Adrenal gland (tissue), 12 donors: ENCODE measurements around the gene FERMT3. TPM values are rescaled to one million over a fixed set of nuclear protein-coding genes. Genes with fewer than 3 reads are reported as not detected.

Source experiments
- DNase-seq, 7 donors: peaks; one replicate each; pipeline ENCODE4 v3.0.0-alpha.2; 2019 to 2020
- H3K27ac ChIP-seq, 5 donors: fragments of 200-600 bp; sonication (generic) in 4 of 5; 1 replicate in 3 of 5; 2 replicates in 2 of 5; pipeline versions ENCODE4 v1.5.1 to v1.8.0; 2016 to 2020; ENCODE audit warnings: mild to moderate bottlenecking in 1 of 5
- H3K27me3 ChIP-seq: fragments of 200-600 bp; 2 replicates; pipeline ENCODE4 v1.8.0; 2021
- H3K36me3 ChIP-seq, 2 donors: fragments of 200-600 bp; replicated peaks in 1 of 2; 1 replicate in 1 of 2; 2 replicates in 1 of 2; pipeline versions ENCODE4 v1.5.1 to v1.8.0; 2018 to 2022
- H3K4me1 ChIP-seq, 2 donors: fragments of 200-600 bp; replicated peaks in 1 of 2; 1 replicate in 1 of 2; 2 replicates in 1 of 2; pipeline versions ENCODE4 v1.5.1 to v1.8.0; 2018 to 2021
- H3K4me3 ChIP-seq, 4 donors: fragments of 200-600 bp; sonication (generic) in 3 of 4; one replicate each; pipeline ENCODE4 v1.5.1; 2016 to 2018
- H3K9me3 ChIP-seq, 3 donors: fragments of 200-600 bp; sonication (generic) in 1 of 3; replicated peaks in 1 of 3; 1 replicate in 2 of 3; 2 replicates in 1 of 3; pipeline versions ENCODE4 v1.5.1 to v1.8.0; 2016 to 2021
- CTCF ChIP-seq, 6 experiments: fragments of 450-650 bp in 4 of 6; fragments of 200-600 bp in 2 of 6; sonication (generic) in 1 of 6; IDR thresholded peaks; 1 replicate in 5 of 6; 2 replicates in 1 of 6; pipeline versions ENCODE4 v1.5.1 to v1.8.0; 2016 to 2021; ENCODE audit warnings: antibody characterized with exemption in 6 of 6, mild to moderate bottlenecking in 2 of 6, moderate library complexity in 1 of 6
- POLR2A ChIP-seq, 2 donors: fragments of 450-650 bp; IDR thresholded peaks; one replicate each; pipeline ENCODE4 v1.6.1; 2017; ENCODE audit warnings: antibody characterized with exemption in 2 of 2, mild to moderate bottlenecking in 2 of 2, moderate library complexity in 1 of 2
- WGBS, 4 donors: extraction: QIAGEN DNeasy Blood & Tissue Kit in 2 of 4; methylation state at CpG; one replicate each; pipeline versions ENCODE4 v1.1.5 to v1.1.7; 2013 to 2017; 5-methylcytosine and 5-hydroxymethylcytosine counted together
- intact Hi-C, 2 donors: fragments of 100-400 bp; cut with DNase I; formaldehyde crosslinking; loops; one replicate each; pipeline versions ENCODE4 v1.14.1 to v1.15.0; 2022 to 2023
- polyA plus RNA-seq, 3 donors: library from polyadenylated mRNA; stranded (reverse); fragments of 200-250 nt in 2 of 3; fragments of 350-450 nt in 1 of 3; fragmentation: Illumina TruSeq in 1 of 3; extraction: RNeasy Lipid Tissue Mini Kit (QIAGEN cat#74804) in 1 of 3; gene quantifications; one replicate each; pipeline ENCODE4 v1.2.3, GENCODE V29; 2013 to 2014
- total RNA-seq, 9 donors: library from RNA; depleted of rRNA in 4 of 9; stranded (reverse); fragments of >200 nt in 4 of 9; fragments of 120-200 nt in 1 of 9; fragmentation: NEBNext Ultra II Directional in 1 of 9; extraction: Animal tissue kit (Norgen Biotek cat#: 25700) in 1 of 9; gene quantifications; one replicate each; pipeline versions ENCODE4 v1.1.0 to v1.2.4, GENCODE V29; 2013 to 2023
- donor health status: healthy with polysubstance abuse.
- donor health status: Bipolar disorder and iron deficiency.
- donor health status: DM: yes; HTN: yes; CAD: no.
- donor health status: DM: no; HTN: no; CAD: no.
- donor health status: DM: no; HTN: no; CAD: no.
- donor health status: DM: yes; HTN: yes; CAD: no.

Gene FERMT3
- total and polyA plus RNA-seq, 12 donors, result 3.2 to 77.0 (median 33.7) TPM

- Histone ChIP-seq H3K9me3 (no peaks in the 10 kb centered on the region), H3K27me3 (no peaks in the 10 kb centered on the region), H3K27ac (peak within 1 kb of the TSS; percentile 66 to 92 (median 83)), H3K4me3 (peak within 1 kb of the TSS; percentile 69 to 84 (median 74)), H3K36me3 (peaks cover 0 to 12% of the 10 kb centered on the region in 2 donors), H3K4me1 (peaks cover 14 to 37% of the 10 kb centered on the region in 2 donors)
- intact Hi-C loops, result no loop called here
- TF ChIP-seq CTCF (IDR thresholded peaks at IDR 0.05) (peak in 1 of 6 experiments; percentile 18), POLR2A (IDR thresholded peaks at IDR 0.05) (peak; percentile 44 to 71)
- 0 to 1% (median 0%) methylated on average over 11 to 54 of the region's 54 CpGs for WGBS, 4 donors
- peak; percentile 86 to 94 (median 90) for DNase-seq
These were observed 19.3 kb downstream of the FERMT3 start, which contains the start of the genes NUDT22 and TRPT1 for GRCh38 chr11:64225608-64226506. NUDT22 (plus strand) TSS chr11:64226274; CDS start chr11:64226653, 379 bp downstream. TRPT1 (minus strand) TSS chr11:64226186; CDS start chr11:64225860, 326 bp downstream.

GRCh38 chr11:64226507-64227051 is 20.1 kb downstream of the FERMT3 start:
- no peaks in the 10 kb centered on the region for H3K27me3 ChIP-seq
- H3K36me3 ChIP-seq, result peaks cover 0 to 9% of the 10 kb centered on the region in 2 donors
- 9 to 15% methylated on average over 26 of the region's 26 CpGs; no CpG with 5 or more reads in 2 of the 4 donors for WGBS, 4 donors
- H3K9me3 ChIP-seq, result no peaks in the 10 kb centered on the region
- no peak for TF ChIP-seq POLR2A (IDR thresholded peaks at IDR 0.05)
- TF ChIP-seq CTCF (IDR thresholded peaks at IDR 0.05), result no peak
- H3K27ac ChIP-seq, result peak overlapping the region; percentile 66 to 92 (median 83)
- peak overlapping the region; percentile 53 to 84 (median 69) for H3K4me3 ChIP-seq
- peaks cover 16 to 45% of the 10 kb centered on the region in 2 donors for H3K4me1 ChIP-seq
- DNase-seq, result peak; percentile 53 to 79 (median 64)
- intact Hi-C loops, result no loop called here

- Histone ChIP-seq H3K4me1 (peaks cover 16 to 48% of the 10 kb centered on the region in 2 donors), H3K27me3 (no peaks in the 10 kb centered on the region), H3K4me3 (peak overlapping the region in 1 of 4 donors; percentile 84), H3K36me3 (peaks cover 0 to 9% of the 10 kb centered on the region in 2 donors), H3K9me3 (no peaks in the 10 kb centered on the region), H3K27ac (peak overlapping the region in 3 of 5 donors; percentile 83 to 92 (median 86))
- no peak for DNase-seq
- no peak for TF ChIP-seq POLR2A (IDR thresholded peaks at IDR 0.05)
- TF ChIP-seq CTCF (IDR thresholded peaks at IDR 0.05), result no peak
- 81 to 90% (median 85%) methylated on average over 3 of the region's 3 CpGs for WGBS, 4 donors
- intact Hi-C loops, result no loop called here
These were observed 21.0 kb downstream of the FERMT3 start for GRCh38 chr11:64227405-64227956.
